GM21447 (cell line): ENCODE data around the gene GAD2.

ENCODE experiments used
- ATAC-seq: cut with Tn5 transposase; IDR thresholded peaks from one replicate; pipeline ENCODE4 v1.9.1; 2021; ENCODE audit not compliant: unreplicated experiment

The GAD2 gene

GRCh38 chr10:26221541-26221940, 5.0 kb downstream of the GAD2 start:
- ATAC-seq: no peak

GRCh38 chr10:26222563-26222962, 6.0 kb downstream of the GAD2 start:
- no peak for ATAC-seq

GRCh38 chr10:26225322-26225721, 8.7 kb downstream of the GAD2 start:
- no peak for ATAC-seq

DNA sequence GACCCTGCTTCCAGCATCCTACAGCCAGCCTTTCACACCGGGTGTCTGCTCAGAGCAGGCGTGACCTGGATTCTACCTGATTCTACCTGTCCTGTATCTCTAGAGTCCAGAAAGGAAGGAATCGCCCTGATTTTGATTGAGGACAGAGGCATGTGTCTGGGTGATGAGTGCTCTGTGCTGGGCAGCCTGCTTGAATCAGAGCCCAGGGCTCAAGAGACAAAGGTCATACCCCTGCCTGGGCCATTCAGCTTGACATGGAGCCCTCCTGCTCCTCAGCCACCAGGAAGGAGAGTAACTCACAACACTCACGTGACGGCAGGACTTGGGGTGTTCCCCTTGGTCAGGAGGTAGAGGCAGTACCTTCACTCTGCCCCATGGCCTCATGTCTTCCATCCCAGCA, 11.2 kb downstream of the GAD2 start:
- ATAC-seq: no peak

- no peak for ATAC-seq
These were observed 15.6 kb downstream of the GAD2 start for GRCh38 chr10:26232174-26232573.

- no peak for ATAC-seq
These were observed 19.2 kb downstream of the GAD2 start for GRCh38 chr10:26235761-26236160.

DNA sequence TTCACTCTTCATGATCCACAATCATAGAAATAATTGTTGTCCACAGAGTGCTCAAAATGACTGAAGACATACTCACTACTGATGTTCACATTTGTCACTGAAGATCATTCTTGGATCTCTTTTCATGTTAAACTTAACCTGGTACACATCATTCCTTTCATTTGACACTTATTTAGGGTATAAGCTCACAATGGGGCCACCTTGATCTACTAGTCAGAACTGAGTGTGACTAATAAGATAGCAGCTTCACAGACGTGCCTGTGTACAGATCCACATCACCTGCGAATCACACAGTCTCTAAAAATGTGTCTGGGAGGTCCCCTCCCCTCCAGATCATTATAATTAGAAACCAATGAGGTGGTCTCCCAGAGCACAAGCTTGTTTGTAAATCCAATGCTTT, 21.8 kb downstream of the GAD2 start:
- ATAC-seq: no peak

- no peak for ATAC-seq
These were observed 26.3 kb downstream of the GAD2 start for GRCh38 chr10:26242706-26243350.

DNA sequence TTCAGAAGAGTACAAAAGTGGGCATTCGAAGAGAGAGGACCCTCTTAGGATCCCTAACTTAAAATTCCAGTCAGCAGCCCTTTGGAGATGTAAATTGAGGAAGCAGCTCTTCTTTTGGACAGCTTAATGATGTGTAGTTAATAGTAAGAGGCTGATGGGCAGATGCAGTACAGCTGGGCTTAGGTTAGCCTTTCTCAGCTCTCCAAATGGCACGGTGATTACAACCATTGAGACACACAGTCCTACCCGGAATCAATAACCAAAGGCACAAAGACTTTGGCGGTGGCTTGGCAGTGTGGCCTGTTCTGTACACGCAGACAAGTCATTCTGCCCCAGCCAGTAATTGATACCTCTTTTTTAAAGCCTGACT, 26.8 kb downstream of the GAD2 start:
- no peak for ATAC-seq

- ATAC-seq: no peak
These were observed 33.1 kb downstream of the GAD2 start for GRCh38 chr10:26249681-26250080.

DNA sequence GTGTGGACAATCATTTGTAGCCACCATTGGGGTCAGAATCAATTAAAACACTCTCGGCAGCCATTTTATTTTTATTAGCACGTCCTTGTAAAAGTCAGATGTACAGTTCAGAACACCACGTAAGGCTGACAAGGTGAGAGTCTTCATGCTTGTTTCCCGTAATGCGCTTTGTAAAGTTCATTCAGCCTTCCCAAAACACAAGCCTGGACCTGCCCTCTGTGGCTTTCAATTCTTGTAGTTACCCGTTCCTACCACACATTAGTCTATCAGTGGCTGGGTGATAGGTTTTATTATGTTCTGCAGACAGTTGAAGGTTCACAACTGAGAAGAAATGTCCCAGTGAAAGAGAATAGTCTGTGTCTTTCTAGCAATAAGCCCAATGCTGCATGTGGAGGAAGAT, 35.4 kb downstream of the GAD2 start:
- ATAC-seq: no peak

- no peak for ATAC-seq
These were observed 38.0 kb downstream of the GAD2 start for GRCh38 chr10:26254616-26255015.

DNA sequence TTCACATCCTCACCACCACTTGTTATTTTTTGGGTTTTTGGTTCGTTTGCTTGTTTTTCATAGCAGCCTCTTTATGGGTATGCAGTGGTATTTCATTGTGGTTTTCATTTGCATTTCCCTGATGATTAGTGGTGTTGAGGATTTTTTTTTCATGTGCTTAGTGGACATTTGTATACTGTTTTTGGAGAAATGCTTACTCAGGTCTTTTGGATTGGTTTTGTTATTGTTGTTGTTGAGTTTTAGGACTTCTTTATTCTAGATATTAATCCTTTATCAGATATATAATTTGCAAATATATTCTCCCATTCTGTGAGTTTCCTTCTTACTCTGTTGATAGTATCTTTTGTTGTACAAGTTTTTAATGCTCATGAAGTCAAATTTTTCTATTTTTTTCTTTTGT, 42.8 kb downstream of the GAD2 start:
- ATAC-seq: no peak

DNA sequence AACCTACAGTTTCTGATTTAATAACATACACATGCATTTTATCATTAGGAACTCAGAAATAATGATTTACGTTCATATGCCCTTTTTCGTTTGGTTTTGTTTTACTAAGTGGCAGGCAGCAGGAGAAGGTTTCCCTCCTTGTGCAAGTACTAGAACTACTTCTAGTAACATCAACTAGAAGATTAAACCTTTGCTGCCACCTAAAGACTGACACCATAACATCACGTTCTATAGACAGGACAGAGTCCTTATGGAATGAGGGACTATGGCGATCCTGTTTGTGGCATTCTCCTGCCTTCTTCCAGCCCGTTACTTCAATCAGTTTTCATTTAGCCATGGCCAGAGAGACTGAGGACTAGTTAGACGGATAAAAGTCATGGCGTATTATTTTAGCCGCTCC, 53.2 kb downstream of the GAD2 start:
- no peak for ATAC-seq

GRCh38 chr10:26274391-26274790, 57.8 kb downstream of the GAD2 start:
- no peak for ATAC-seq

DNA sequence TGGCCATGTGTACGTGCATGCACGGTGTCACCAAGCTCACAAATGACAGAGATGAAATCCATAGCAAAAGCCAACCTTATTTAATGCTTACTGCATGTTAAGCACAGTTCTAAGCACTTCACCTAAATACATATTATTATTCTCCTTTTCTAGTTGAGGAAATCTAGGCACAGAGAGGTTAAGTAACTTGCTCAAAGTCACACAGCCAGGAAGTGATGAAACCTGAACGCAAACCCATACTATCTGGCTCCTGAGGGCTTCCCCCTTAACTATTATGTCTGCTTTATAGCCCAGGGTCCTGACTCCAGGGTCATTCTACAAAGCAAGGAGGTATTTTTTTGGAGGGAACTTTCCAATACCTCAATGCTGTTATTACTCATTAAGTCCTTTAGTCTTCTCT, 61.7 kb downstream of the GAD2 start:
- no peak for ATAC-seq

DNA sequence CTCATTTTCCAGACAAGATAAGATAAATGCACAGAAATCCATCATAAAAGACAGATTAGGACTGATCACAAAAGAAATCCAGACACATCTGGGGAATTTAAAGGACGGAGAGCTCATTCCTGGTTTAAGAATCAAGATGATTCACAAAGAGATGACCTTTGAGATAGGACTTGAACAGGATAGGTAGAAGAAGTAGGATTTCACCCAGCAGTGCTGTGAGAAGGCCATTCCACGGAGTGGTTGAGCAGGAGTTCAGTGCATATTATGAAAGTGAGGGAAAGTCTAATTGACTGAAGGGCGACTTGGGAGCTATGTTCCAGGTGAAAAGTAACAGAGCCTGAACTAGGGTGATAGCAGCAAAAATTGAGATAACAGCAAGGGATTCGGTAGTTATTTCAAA, 73.7 kb downstream of the GAD2 start:
- no peak for ATAC-seq

DNA sequence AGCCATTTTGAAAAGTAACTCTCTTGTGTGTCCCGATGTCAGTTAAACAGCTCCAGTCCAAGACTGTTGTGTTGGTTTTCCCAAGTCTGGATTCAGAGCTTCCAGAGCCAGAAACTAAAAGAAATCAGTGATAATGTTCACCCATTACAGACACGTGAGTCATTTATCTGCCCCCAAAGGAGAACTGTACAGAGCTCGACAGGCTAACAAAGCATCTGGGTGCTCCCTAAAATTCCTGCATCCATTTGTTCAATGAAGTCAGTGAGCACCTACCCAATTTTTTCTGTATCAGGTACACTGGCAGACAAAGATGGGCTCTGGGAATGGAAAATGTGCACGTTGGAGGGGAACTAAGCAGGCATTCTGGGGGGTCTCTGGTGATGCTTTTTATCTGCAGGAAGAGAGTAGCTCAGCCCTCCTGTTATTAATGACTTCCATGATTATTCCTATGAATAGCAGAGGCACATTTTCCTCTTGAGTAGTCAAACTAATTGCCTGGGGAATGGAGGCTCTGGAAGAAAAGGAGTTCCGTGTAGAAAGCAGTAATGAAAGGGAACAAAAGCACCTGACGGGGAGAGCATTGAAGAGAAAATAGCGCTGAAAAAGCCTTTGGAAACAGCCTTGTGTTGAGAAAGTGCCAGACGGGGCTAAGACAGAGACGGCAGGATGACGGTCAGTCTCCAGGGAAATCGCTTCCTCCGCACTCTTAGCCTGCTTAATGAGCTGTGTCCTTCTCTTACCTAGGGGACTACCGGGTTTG, 75.3 kb downstream of the GAD2 start:
- ATAC-seq: no peak

- ATAC-seq: no peak
These were observed 79.8 kb downstream of the GAD2 start for GRCh38 chr10:26296360-26296759.

GRCh38 chr10:26300001-26300400, 83.4 kb downstream of the GAD2 start:
- ATAC-seq: no peak

DNA sequence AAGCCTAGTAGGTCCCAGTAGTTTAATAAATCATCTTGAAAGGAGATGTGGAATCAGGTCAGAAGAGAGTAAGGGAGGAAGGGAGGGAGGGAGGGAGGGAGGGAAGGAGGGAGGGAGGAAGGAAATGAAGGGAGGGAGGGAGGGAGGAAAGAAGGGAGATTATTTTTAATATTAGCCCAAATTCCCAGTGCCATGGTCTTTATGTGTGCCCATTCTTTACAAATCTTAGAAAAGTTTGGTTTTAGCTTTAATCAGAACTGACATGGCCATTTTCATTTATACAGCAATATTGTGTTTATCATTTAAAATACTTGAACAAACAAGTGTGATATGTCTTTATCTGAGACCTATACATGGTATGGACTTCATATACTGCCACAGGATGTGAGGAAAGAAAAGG, 86.8 kb downstream of the GAD2 start:
- ATAC-seq: no peak

- ATAC-seq: peak; percentile 55
These were observed 93.8 kb downstream of the GAD2 start for GRCh38 chr10:26310361-26310760.

DNA sequence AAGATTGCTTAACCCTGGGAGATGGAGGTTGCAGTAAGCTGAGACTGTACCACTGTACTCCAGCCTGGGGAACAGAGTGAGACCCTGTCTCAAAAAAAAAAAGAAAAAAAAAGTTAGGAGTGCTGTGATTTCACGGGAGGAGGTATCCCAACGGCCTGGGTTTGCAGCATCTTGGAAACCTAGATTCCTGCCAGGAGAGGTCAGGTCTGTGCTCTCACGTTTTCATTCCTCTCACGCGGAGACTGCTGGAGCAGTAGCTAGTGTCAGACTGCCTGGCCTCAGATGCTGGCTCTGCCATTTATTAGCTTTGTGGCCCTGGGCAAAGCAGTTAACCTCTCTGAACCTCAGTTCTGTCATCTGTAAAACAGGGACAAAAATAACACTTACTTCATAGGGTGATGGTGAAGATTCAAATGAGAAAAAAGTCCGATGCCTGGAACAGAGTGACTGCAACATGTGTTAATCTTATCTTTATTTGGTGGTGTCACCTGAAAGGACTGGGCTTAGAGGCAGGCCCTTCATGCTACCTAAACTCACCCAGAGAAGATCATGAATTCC, 94.9 kb downstream of the GAD2 start:
- ATAC-seq: no peak
